ENCODE results near the gene DPEP3.
A peak's percentile ranks its signal among the peaks of the same experiment; 100 is the strongest.

DPEP3 gene

GRCh38 chr16:67992661-67993206, 12.4 kb upstream of the DPEP3 start:
- H3K36me3 ChIP-seq (ENCODE audit: low read length) = no peaks in the 10 kb centered on the region
- peak overlapping the region; percentile 80 for H2AFZ ChIP-seq (ENCODE audit: low read depth, low read length, severe bottlenecking)
- H3K27ac ChIP-seq (ENCODE audit: low read depth, low read length) = no peak overlapping the region
- no peak overlapping the region for H3K4me3 ChIP-seq (ENCODE audit: insufficient read depth, low read length, poor library complexity, severe bottlenecking)
- no peaks in the 10 kb centered on the region for H3K79me2 ChIP-seq (ENCODE audit: insufficient read depth, low read length)
- peak overlapping the region; percentile 35 for H3K4me2 ChIP-seq (ENCODE audit: low read depth, low read length, poor library complexity, severe bottlenecking)
- H3K9me2 ChIP-seq (replicated peaks; ENCODE audit: insufficient read depth, low read length) = no peaks in the 10 kb centered on the region
- no peaks in the 10 kb centered on the region for H3F3A ChIP-seq (ENCODE audit: insufficient read depth)
- H3K9ac ChIP-seq (ENCODE audit: low read length) = no peak overlapping the region
- TF ChIP-seq EZH2phosphoT487 (conservative IDR thresholded peaks at IDR 0.05; ENCODE audit: low read length) = no peak
- TF ChIP-seq CTCF (IDR thresholded peaks at IDR 0.05; ENCODE audit: insufficient read depth, low read length, poor library complexity, severe bottlenecking) = no peak
- no peaks in the 10 kb centered on the region for H3K9me3 ChIP-seq (ENCODE audit: insufficient read depth, low read length)
- H4K20me1 ChIP-seq (ENCODE audit: low read depth, low read length) = no peaks in the 10 kb centered on the region
- no peaks in the 10 kb centered on the region for H3K27me3 ChIP-seq (ENCODE audit: low read length)

GRCh38 chr16:67990018-67990386, 9.7 kb upstream of the DPEP3 start:
- no peak overlapping the region for H3K9ac ChIP-seq (ENCODE audit: low read length)
- H3K27me3 ChIP-seq (ENCODE audit: low read length) = no peaks in the 10 kb centered on the region
- no peak overlapping the region for H3K4me2 ChIP-seq (ENCODE audit: low read depth, low read length, poor library complexity, severe bottlenecking)
- no peak overlapping the region for H3K4me3 ChIP-seq (ENCODE audit: insufficient read depth, low read length, poor library complexity, severe bottlenecking)
- TF ChIP-seq CTCF (IDR thresholded peaks at IDR 0.05; ENCODE audit: insufficient read depth, low read length, poor library complexity, severe bottlenecking) (no peak), EZH2phosphoT487 (conservative IDR thresholded peaks at IDR 0.05; ENCODE audit: low read length) (no peak)
- no peaks in the 10 kb centered on the region for H3F3A ChIP-seq (ENCODE audit: insufficient read depth)
- H3K36me3 ChIP-seq (ENCODE audit: low read length) = no peaks in the 10 kb centered on the region
- no peaks in the 10 kb centered on the region for H3K9me3 ChIP-seq (ENCODE audit: insufficient read depth, low read length)
- H4K20me1 ChIP-seq (ENCODE audit: low read depth, low read length) = no peaks in the 10 kb centered on the region
- H3K9me2 ChIP-seq (replicated peaks; ENCODE audit: insufficient read depth, low read length) = no peaks in the 10 kb centered on the region
- no peak overlapping the region for H2AFZ ChIP-seq (ENCODE audit: low read depth, low read length, severe bottlenecking)
- no peaks in the 10 kb centered on the region for H3K79me2 ChIP-seq (ENCODE audit: insufficient read depth, low read length)
- no peak overlapping the region for H3K27ac ChIP-seq (ENCODE audit: low read depth, low read length)

GRCh38 chr16:67989322-67990017, 9.2 kb upstream of the DPEP3 start:
- Histone ChIP-seq H3K36me3 (ENCODE audit: low read length) (no peaks in the 10 kb centered on the region), H3K4me2 (ENCODE audit: low read depth, low read length, poor library complexity, severe bottlenecking) (no peak overlapping the region), H3F3A (ENCODE audit: insufficient read depth) (no peaks in the 10 kb centered on the region), H3K27me3 (ENCODE audit: low read length) (no peaks in the 10 kb centered on the region), H3K9me3 (ENCODE audit: insufficient read depth, low read length) (no peaks in the 10 kb centered on the region), H3K79me2 (ENCODE audit: insufficient read depth, low read length) (no peaks in the 10 kb centered on the region), H3K4me3 (ENCODE audit: insufficient read depth, low read length, poor library complexity, severe bottlenecking) (no peak overlapping the region), H2AFZ (ENCODE audit: low read depth, low read length, severe bottlenecking) (no peak overlapping the region), H4K20me1 (ENCODE audit: low read depth, low read length) (no peaks in the 10 kb centered on the region), H3K9ac (ENCODE audit: low read length) (no peak overlapping the region), H3K9me2 (replicated peaks; ENCODE audit: insufficient read depth, low read length) (no peaks in the 10 kb centered on the region), H3K27ac (ENCODE audit: low read depth, low read length) (no peak overlapping the region)
- TF ChIP-seq EZH2phosphoT487 (conservative IDR thresholded peaks at IDR 0.05; ENCODE audit: low read length) = no peak
- no peak for TF ChIP-seq CTCF (IDR thresholded peaks at IDR 0.05; ENCODE audit: insufficient read depth, low read length, poor library complexity, severe bottlenecking)
